Measurements from ENCODE around the gene GSTO2.

The GSTO2 gene

DNA sequence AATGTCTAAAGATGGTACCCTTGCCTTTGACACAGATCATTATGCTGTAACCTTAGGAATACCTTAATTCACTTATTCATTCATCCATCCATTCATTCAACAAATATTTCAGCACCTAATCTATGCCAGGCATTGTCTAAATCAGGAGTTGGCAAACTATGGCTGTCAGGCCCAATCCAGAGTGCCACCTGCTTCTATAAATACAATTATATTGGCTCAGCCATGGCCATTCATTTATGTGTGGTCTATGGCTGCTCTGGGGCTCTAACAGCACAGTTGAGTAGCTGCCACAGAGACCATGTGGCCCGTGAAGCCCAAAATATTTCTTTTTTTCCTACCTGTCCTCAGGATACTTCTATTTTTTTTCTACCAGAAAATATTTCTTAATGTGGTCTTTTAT lies 75.2 kb downstream of the GSTO2 start:
- no peak for DNase-seq

DNA sequence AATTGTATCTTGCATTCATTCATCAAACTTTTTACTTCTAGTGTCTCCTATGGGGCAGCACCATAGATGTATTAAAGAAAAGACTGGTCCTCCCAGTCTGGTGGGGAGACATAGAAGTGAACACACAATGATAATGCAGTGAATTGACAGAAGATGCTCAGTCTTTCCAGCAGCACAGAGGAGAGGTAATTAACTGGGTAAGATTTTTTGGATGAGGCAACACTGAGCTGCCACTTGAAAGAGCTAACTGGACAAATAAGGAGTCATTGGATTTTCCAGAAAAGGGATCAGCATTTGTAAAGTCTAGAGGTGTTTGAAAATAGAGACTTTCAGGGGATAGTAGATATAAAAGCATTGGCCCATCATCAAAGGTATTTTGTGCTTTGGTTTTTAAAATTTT lies 76.5 kb downstream of the GSTO2 start:
- DNase-seq: no peak

- no peak for DNase-seq
Measured at GRCh38 chr10:104345941-104346340, 77.0 kb downstream of the GSTO2 start.

GRCh38 chr10:104347295-104348045 lies 78.5 kb downstream of the GSTO2 start:
- no peak for DNase-seq

- DNase-seq: no peak
Measured at GRCh38 chr10:104348601-104349000, 79.6 kb downstream of the GSTO2 start.

- no peak for DNase-seq
Measured at GRCh38 chr10:104349623-104350126, 80.7 kb downstream of the GSTO2 start.

GRCh38 chr10:104350127-104350635 lies 81.2 kb downstream of the GSTO2 start:
- no peak for DNase-seq

DNA sequence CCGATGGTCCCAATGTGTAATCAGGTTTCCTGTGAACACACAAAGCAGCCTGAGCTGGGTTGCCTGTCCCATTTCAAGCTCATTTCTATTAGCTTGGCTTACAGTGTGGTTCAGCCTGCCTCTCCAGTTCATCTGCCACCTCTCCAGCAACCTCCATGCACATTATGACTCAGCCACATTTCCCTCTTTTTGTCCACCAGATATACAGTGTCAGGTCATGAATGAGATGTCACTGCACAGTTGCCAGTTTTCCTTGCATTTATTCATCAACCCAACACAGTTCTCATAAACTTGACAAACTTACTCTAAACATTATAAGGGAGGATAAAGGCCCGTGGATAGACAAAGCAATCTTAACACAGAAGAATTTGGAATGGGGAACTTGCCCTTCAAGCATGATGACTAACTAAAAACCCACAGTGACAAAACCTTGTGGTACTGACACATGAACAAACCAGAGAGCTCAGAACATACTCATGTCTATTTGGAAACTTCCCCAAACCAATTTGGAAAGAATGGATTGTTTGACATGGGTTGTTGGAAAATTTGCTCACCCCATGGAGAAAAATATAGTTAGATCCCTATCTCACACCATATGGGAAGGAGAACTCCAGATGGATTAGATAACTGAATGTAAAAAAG lies 82.2 kb downstream of the GSTO2 start:
- no peak for DNase-seq

DNA sequence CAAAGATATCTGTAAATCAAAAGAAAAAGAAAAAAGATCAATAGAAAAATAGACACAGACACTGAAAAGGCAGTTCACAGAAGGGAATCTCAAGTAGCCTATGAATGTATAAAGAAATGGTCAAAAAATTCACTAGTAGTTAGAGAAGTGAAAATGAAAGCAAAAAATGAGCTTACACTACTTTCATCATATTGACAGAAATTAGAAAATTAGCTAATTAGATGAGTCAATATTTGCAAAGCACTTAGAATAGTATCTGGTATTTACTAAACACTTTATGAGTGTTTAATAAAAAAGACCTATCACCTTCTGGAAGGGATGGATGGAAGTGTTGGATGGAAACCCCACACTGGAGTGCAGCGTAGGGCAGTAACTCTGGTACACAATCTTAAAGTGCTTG lies 82.9 kb downstream of the GSTO2 start:
- no peak for DNase-seq

- peak; percentile 86 for DNase-seq
Measured at GRCh38 chr10:104353325-104354048, 84.5 kb downstream of the GSTO2 start, which contains the start of gene CFAP58. CFAP58 (plus strand) TSS chr10:104353833; CDS start chr10:104353898, 65 bp downstream.

All from activated CD4-positive, CD25-positive, alpha-beta regulatory T cell treated with anti-CD3 and anti-CD28 coated beads, Interleukin-2, amount 50 U/mL, for 72 hours (primary cell).